Measurements from ENCODE around the gene MC1R. TPM values are rescaled to one million over a fixed set of nuclear protein-coding genes. Genes with fewer than 3 reads are reported as not detected.
"Not testable (repeated sequence)": the region's sequence is repeated elsewhere in the genome, so short reads cannot be mapped to it uniquely, and the experiment has no call there.

MC1R gene
- total RNA-seq, 1 donor from 2014 or later = 5.8 TPM

- DNase-seq (ENCODE audit: low spot score) = no peak
- intact Hi-C loops (cut with DNase I) = no loop called here
- no peak for ATAC-seq
Measured at GRCh38 chr16:89924297-89924924, 5.7 kb downstream of the MC1R start.

- ATAC-seq = no peak
- intact Hi-C loops (cut with DNase I) = no loop called here
Measured at GRCh38 chr16:89924925-89925307, 6.3 kb downstream of the MC1R start.

GRCh38 chr16:89925596-89926079 lies 7.0 kb downstream of the MC1R start:
- no peak for ATAC-seq
- intact Hi-C loops (cut with DNase I) = no loop called here
- no peak for DNase-seq (ENCODE audit: low spot score)

More at GRCh38 chr16:89924925-89925307, 6.3 kb downstream of the MC1R start:
- DNase-seq (ENCODE audit: low spot score) = no peak

GRCh38 chr16:89931305-89931896 lies 12.7 kb downstream of the MC1R start:
- intact Hi-C loops (cut with DNase I) = no loop called here
- ATAC-seq = no peak
- no peak for DNase-seq (ENCODE audit: low spot score)

- DNase-seq (ENCODE audit: low spot score) = no peak
- ATAC-seq = no peak
- intact Hi-C loops (cut with DNase I) = no loop called here
Measured at GRCh38 chr16:89931964-89932363, 13.3 kb downstream of the MC1R start.

- ATAC-seq; intact Hi-C loops (cut with DNase I); DNase-seq (ENCODE audit: low spot score): not testable (repeated sequence)
Measured at GRCh38 chr16:89934019-89934418, 15.4 kb downstream of the MC1R start.

GRCh38 chr16:89934611-89935553 lies 16.2 kb downstream of the MC1R start:
- intact Hi-C loops (cut with DNase I) = no loop called here
- ATAC-seq (no peak), DNase-seq (ENCODE audit: low spot score) (no peak)

- ATAC-seq; DNase-seq (ENCODE audit: low spot score); intact Hi-C loops (cut with DNase I): not testable (repeated sequence)
Measured at GRCh38 chr16:89935620-89936019, 17.0 kb downstream of the MC1R start.

GRCh38 chr16:89936034-89936433 lies 17.4 kb downstream of the MC1R start:
- ATAC-seq (no peak), DNase-seq (ENCODE audit: low spot score) (no peak)
- intact Hi-C loops (cut with DNase I) = no loop called here

- no peak for DNase-seq (ENCODE audit: low spot score)
- ATAC-seq = no peak
- intact Hi-C loops (cut with DNase I) = no loop called here
Measured at GRCh38 chr16:89936508-89936907, 17.8 kb downstream of the MC1R start.

- intact Hi-C loops (cut with DNase I) = no loop called here
- ATAC-seq (no peak), DNase-seq (ENCODE audit: low spot score) (no peak)
Measured at GRCh38 chr16:89936981-89937380, 18.3 kb downstream of the MC1R start.

- DNase-seq (ENCODE audit: low spot score) (no peak), ATAC-seq (no peak)
- intact Hi-C loops (cut with DNase I) = no loop called here
Measured at GRCh38 chr16:89938175-89938885, 19.7 kb downstream of the MC1R start.

GRCh38 chr16:89944773-89945172 lies 26.1 kb downstream of the MC1R start:
- no peak for DNase-seq (ENCODE audit: low spot score)
- intact Hi-C loops (cut with DNase I) = no loop called here
- no peak for ATAC-seq

- no peak for ATAC-seq
- intact Hi-C loops (cut with DNase I) = no loop called here
- DNase-seq (ENCODE audit: low spot score) = no peak
Measured at GRCh38 chr16:89945654-89946053, 27.0 kb downstream of the MC1R start.

- ATAC-seq (no peak), DNase-seq (ENCODE audit: low spot score) (no peak)
- intact Hi-C loops (cut with DNase I) = no loop called here
Measured at GRCh38 chr16:89946515-89946914, 27.9 kb downstream of the MC1R start.

GRCh38 chr16:89949121-89949742 lies 30.6 kb downstream of the MC1R start:
- ATAC-seq (no peak), DNase-seq (ENCODE audit: low spot score) (no peak)
- intact Hi-C loops (cut with DNase I) = no loop called here

- ATAC-seq (no peak), DNase-seq (ENCODE audit: low spot score) (no peak)
- intact Hi-C loops (cut with DNase I) = no loop called here
Measured at GRCh38 chr16:89949756-89950155, 31.1 kb downstream of the MC1R start.

- intact Hi-C loops (cut with DNase I) = no loop called here
- ATAC-seq (no peak), DNase-seq (ENCODE audit: low spot score) (no peak)
Measured at GRCh38 chr16:89951509-89951908, 32.8 kb downstream of the MC1R start.

- no peak for DNase-seq (ENCODE audit: low spot score)
- intact Hi-C loops (cut with DNase I) = no loop called here
- ATAC-seq = no peak
Measured at GRCh38 chr16:89952049-89952448, 33.4 kb downstream of the MC1R start.

Data from sciatic nerve (tissue), 2 donors.